Endothelial cell of hepatic sinusoid (primary cell): Measurements from ENCODE around the gene DSN1.
"Not testable (repeated sequence)": the region's sequence is repeated elsewhere in the genome, so short reads cannot be mapped to it uniquely, and the experiment has no call there.

ENCODE experiments used
- in situ Hi-C: cut with HindIII; loops from 2 replicates; pipeline ENCODE4 v1.10.0; 2017; ENCODE audit warnings: low sequenced_read_pairs

The DSN1 gene, protein sequence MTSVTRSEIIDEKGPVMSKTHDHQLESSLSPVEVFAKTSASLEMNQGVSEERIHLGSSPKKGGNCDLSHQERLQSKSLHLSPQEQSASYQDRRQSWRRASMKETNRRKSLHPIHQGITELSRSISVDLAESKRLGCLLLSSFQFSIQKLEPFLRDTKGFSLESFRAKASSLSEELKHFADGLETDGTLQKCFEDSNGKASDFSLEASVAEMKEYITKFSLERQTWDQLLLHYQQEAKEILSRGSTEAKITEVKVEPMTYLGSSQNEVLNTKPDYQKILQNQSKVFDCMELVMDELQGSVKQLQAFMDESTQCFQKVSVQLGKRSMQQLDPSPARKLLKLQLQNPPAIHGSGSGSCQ

GRCh38 chr20:36773597-36774390 lies at the start of gene DSN1:
Gene DSN1, minus strand, starts transcription at chr20:36773763. Its CDS starts 2,305 bp downstream, at chr20:36771458.
- in situ Hi-C loops = no loop called here

GRCh38 chr20:36823121-36823520 lies 49.6 kb upstream of the DSN1 start:
- in situ Hi-C loops = no loop called here

DNA sequence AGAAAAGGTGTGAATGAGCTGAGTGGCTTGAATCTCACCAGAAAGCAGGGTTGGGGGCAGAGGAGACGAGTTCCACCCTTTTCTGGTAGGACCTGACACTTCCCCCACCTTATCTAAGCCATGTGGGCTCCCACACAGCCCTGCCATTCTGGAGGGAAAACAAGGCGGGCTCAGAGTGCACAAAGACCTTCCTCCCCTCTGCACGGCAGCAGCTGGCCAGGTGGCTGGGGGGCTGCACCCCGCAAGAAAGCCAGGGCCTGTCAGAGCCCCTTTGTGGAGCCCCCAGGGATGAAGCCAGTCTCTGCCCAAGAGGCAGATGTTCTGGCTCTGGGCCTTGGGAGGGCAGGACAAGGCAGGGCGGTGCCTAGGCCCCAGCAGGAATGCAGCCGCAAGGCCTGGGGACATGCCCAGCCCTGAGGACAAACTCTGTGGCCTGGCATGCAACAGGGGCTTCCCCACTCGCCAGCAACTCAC lies 48.4 kb upstream of the DSN1 start:
- in situ Hi-C loops = no loop called here

DNA sequence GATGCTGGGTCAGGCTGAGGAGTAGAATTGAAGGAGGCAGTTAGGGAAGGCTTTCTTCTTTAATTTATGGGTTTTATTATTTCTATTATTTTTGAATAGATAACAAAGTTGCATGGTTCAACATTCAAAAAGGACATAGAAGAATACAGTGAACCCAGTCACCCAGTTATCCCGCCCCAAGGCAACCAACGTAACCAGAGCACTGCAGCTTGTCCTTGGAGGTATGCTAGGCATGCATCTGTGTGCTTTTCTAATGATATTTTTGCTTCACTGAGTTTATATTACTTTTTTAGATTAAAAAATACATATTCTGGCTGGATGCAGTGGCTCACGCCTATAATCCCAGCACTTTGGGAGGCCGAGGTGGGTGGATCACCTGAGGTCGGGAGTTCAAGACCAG lies 47.4 kb upstream of the DSN1 start:
- in situ Hi-C loops = no loop called here

GRCh38 chr20:36820073-36820472 lies 46.5 kb upstream of the DSN1 start:
- in situ Hi-C loops = no loop called here

- in situ Hi-C loops = no loop called here
These were observed 46.1 kb upstream of the DSN1 start for GRCh38 chr20:36819659-36820058.

DNA sequence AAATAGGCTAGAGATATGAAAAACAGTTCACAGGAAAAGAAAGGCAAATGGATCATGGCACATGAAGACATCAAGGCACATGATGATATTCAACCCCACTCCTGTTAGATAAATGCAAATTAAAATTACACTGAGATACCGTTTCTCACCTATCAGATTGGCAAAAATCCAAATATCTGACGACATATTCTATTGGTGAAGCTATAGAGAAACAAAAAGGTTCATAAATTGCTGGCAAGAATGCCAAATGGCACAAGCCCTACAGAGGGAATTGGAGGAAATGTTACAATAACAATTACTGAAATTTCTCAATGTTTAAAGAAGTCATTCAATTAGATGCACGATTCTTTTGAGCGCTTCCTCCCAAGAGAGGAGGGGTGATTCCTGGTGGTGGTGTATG lies 45.3 kb upstream of the DSN1 start:
- in situ Hi-C loops = no loop called here

DNA sequence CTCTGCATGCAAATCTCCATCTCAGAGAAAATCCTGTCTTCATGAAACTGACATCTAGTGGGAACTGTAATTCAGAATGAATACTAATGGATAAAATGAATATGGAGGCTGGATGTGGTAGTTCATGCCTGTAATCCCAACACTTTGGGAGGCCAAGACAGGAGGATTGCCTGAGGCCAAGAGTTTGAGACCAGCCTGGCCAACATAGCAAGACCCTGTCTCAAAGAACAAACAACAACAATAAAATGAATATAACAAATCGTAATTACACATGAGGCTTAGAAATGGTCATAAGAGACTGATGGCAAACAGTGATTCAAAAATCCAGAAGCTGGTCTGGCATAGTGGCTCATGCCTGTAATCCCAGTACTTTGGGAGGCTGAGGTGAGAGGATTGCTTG lies 44.6 kb upstream of the DSN1 start:
- in situ Hi-C loops = no loop called here

DNA sequence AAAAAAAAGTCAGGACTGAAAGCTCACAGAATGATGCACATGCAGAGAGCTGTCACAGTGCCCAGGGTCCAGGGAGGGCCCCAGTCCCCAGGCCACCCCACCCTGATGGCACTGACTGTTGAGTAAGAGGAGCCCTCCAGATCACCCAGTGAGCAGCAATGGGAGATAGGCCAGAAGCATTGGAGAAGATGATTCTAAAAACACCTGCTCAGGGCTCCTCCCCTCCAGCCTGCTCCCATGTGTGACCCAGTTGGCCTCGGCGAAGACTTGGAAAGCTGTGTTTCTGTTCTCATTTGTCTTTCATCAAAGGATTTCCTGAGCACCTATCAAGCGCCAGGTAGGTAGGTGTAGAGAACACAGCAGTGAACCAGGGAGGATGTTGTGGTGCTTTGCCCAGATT lies 43.9 kb upstream of the DSN1 start:
- in situ Hi-C loops = no loop called here

- in situ Hi-C loops = no loop called here
These were observed 42.0 kb upstream of the DSN1 start for GRCh38 chr20:36815454-36816091.

GRCh38 chr20:36812594-36813463 lies 39.3 kb upstream of the DSN1 start:
- in situ Hi-C loops = no loop called here

GRCh38 chr20:36808317-36809257 lies 35.0 kb upstream of the DSN1 start:
- in situ Hi-C loops = no loop called here

- in situ Hi-C loops = no loop called here
These were observed 32.5 kb upstream of the DSN1 start for GRCh38 chr20:36806049-36806448.

DNA sequence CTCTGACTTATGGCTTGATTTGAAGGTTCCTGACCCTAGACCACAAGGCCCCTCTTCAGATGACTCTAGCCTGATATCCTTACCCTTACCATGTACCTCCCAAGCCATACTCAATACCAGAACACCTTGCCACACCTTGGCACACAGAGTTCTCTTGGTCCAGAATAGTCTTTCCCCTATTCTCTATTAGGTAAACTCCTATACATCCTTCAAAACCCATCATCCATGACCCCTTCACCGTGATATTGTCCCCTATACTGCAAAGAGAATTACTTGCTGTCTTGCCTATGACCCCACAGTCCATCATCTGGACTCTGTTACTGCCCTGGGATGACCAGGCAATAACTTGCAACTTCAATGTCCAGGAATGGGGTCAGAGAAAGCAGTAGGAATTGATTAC lies 31.8 kb upstream of the DSN1 start:
- in situ Hi-C loops = no loop called here

GRCh38 chr20:36804425-36804824 lies 30.9 kb upstream of the DSN1 start:
- in situ Hi-C loops = loop anchor here (5.0 kb wide), 1 partner anchor 52 kb away; no protein-coding TSS in a partner anchor

DNA sequence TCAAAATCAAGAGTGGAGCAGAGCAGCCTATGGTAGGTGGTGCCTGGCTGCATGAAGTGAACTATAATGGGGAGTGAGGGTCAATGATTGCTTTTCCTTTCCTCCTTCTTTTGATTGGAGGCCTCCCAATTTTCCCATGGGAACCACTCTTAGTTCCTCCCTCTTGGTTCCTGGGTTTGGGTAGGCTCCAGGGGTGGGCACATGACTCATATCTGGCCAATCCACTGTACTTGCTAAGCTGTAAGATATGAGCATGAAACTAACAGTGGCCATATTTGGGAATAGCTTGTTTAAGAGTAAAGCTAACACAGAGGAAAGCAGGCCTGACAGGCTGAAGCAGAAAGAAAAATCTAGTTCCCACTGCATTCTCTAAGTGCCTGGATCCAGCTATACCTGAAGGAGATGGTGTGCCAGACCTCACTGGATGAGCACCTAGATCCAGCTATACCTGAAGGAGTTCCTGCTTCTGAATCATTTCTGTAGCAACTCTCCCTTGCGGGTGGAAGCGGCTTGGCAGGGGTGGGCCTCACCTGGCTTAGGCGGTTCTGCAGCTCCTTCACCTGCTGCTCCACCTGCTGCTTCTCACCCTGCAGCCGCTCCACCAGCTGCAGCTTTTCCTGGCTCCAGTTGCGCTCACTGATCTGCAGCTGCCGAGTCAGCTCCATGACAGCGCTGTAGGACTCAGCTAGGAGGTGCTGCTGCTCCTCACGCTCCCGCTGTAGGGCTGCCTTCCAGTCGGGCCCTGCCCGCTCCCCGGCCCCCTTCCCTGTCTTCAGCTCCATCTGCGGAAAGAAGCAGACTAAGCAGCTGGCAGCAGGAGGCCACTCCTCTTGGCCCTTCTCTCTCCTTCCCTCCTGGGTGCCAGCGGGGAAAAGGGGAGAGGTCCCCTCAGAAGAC lies 29.0 kb upstream of the DSN1 start:
- in situ Hi-C loops = loop anchor here (5.0 kb wide), 1 partner anchor 50 kb away; no protein-coding TSS in a partner anchor

- in situ Hi-C loops = loop anchor here (5.0 kb wide), 1 partner anchor 48 kb away; no protein-coding TSS in a partner anchor
These were observed 26.8 kb upstream of the DSN1 start for GRCh38 chr20:36800410-36800809.

GRCh38 chr20:36799313-36799712 lies 25.8 kb upstream of the DSN1 start:
- in situ Hi-C loops = not testable (repeated sequence)
